Gastrocnemius medialis (tissue), 4 donors: ENCODE data around the gene G6PC3. TPM values are rescaled to one million over a fixed set of nuclear protein-coding genes. Genes with fewer than 3 reads are reported as not detected.

ENCODE experiments used
- ATAC-seq, 2 donors: fragments of 150-250 bp; one replicate each; pipeline ENCODE4 v1.9.1; 2016
- DNase-seq, 2 donors: peaks; one replicate each; pipeline ENCODE4 v3.0.0-alpha.2; 2019
- H3K27ac ChIP-seq, 4 donors: fragments of 200-600 bp; sonication (generic); 1 replicate in 1 of 4; 2 replicates in 3 of 4; pipeline ENCODE4 v1.5.1; 2016 to 2018; ENCODE audit warnings: mild to moderate bottlenecking in 2 of 4, moderate library complexity in 1 of 4
- H3K27me3 ChIP-seq, 3 donors: fragments of 200-600 bp; sonication (generic) in 2 of 3; 1 replicate in 1 of 3; 2 replicates in 2 of 3; pipeline versions ENCODE4 v1.5.1 to v1.6.0; 2016 to 2019; ENCODE audit warnings: mild to moderate bottlenecking in 1 of 3, moderate library complexity in 1 of 3
- H3K36me3 ChIP-seq, 2 donors: fragments of 200-600 bp; sonication (generic) in 1 of 2; one replicate each; pipeline ENCODE4 v1.5.1; 2017 to 2018
- H3K4me1 ChIP-seq, 2 donors: fragments of 200-600 bp; sonication (generic) in 1 of 2; one replicate each; pipeline ENCODE4 v1.5.1; 2016 to 2017; ENCODE audit warnings: mild to moderate bottlenecking in 2 of 2
- H3K4me3 ChIP-seq, 4 donors: fragments of 200-600 bp; sonication (generic) in 3 of 4; 1 replicate in 1 of 4; 2 replicates in 3 of 4; pipeline ENCODE4 v1.5.1; 2016 to 2019; ENCODE audit warnings: mild to moderate bottlenecking in 2 of 4
- H3K9me3 ChIP-seq, 3 donors: fragments of 200-600 bp; sonication (generic) in 2 of 3; 1 replicate in 1 of 3; 2 replicates in 2 of 3; pipeline ENCODE4 v1.5.1; 2016 to 2019
- CTCF ChIP-seq, 5 experiments: fragments of 450-650 bp in 3 of 5; fragments of 200-600 bp in 2 of 5; sonication (generic) in 2 of 5; IDR thresholded peaks in 4 of 5; conservative IDR thresholded peaks in 1 of 5; 1 replicate in 4 of 5; 2 replicates in 1 of 5; pipeline ENCODE4 v1.5.1; 2016 to 2019; ENCODE audit warnings: antibody characterized with exemption in 5 of 5, mild to moderate bottlenecking in 3 of 5, moderate library complexity in 3 of 5
- POLR2A ChIP-seq, 2 donors: fragments of 450-650 bp; IDR thresholded peaks; one replicate each; pipeline ENCODE4 v1.6.1; 2017; ENCODE audit warnings: antibody characterized with exemption in 2 of 2, mild to moderate bottlenecking in 2 of 2, moderate library complexity in 2 of 2
- in situ Hi-C, 4 donors: fragments of 200-750 bp; cut with MboI; loops; one replicate each; pipeline versions ENCODE4 v1.15.0 to v1.8.0; 2017; ENCODE audit warnings: low sequenced_read_pairs in 4 of 4
- intact Hi-C: fragments of 100-400 bp; cut with DNase I; formaldehyde crosslinking; loops from one replicate; pipeline ENCODE4 v1.15.1; 2023; ENCODE audit warnings: low total_unique reads
- total RNA-seq, 4 donors: library from RNA; depleted of rRNA; stranded (reverse); fragments of >200 nt; gene quantifications; one replicate each; pipeline versions ENCODE4 v1.1.0 to v1.2.3, GENCODE V29; 2016

The G6PC3 gene
- total RNA-seq, 4 donors from 2014 or later = 30.5 to 40.5 (median 36.4) TPM

- H3K27ac ChIP-seq = peak overlapping the region; percentile 90 to 96 (median 94)
- H3K9me3 ChIP-seq = no peaks in the 10 kb centered on the region
- peak overlapping the region; percentile 79 to 94 (median 91) for H3K4me3 ChIP-seq
- TF ChIP-seq POLR2A (IDR thresholded peaks at IDR 0.05) (no peak), CTCF (IDR thresholded peaks at IDR 0.05 in 4 of 5, conservative IDR thresholded peaks at IDR 0.05 in 1 of 5) (no peak)
- in situ Hi-C loops = no loop called here
- ATAC-seq = no peak
- H3K27me3 ChIP-seq = no peaks in the 10 kb centered on the region
- H3K36me3 ChIP-seq = peaks cover 0 to 8% of the 10 kb centered on the region in 2 donors
- peaks cover 33 to 45% of the 10 kb centered on the region in 2 donors for H3K4me1 ChIP-seq
- intact Hi-C loops = loop anchor here (2.0 to 5.0 kb wide), 3 partner anchors 40 to 116 kb away; partner anchors contain the start of genes TMEM101 and TMUB2
- no peak for DNase-seq
Measured at GRCh38 chr17:44071198-44071520, 624 bp downstream of the G6PC3 start.

- Histone ChIP-seq H3K4me1 (peaks cover 32 to 44% of the 10 kb centered on the region in 2 donors), H3K36me3 (peaks cover 0 to 15% of the 10 kb centered on the region in 2 donors), H3K4me3 (peak overlapping the region; percentile 79 to 94 (median 91)), H3K27ac (peak overlapping the region; percentile 90 to 96 (median 94)), H3K9me3 (no peaks in the 10 kb centered on the region), H3K27me3 (no peaks in the 10 kb centered on the region)
- in situ Hi-C loops = no loop called here
- ATAC-seq (no peak), DNase-seq (no peak)
- TF ChIP-seq POLR2A (IDR thresholded peaks at IDR 0.05) = no peak
- no peak for TF ChIP-seq CTCF (IDR thresholded peaks at IDR 0.05 in 4 of 5, conservative IDR thresholded peaks at IDR 0.05 in 1 of 5)
- intact Hi-C loops = loop anchor here (2.0 to 5.0 kb wide), 3 partner anchors 39 to 116 kb away; partner anchors contain the start of genes TMEM101 and TMUB2
Measured at GRCh38 chr17:44071772-44072171, 1.2 kb downstream of the G6PC3 start.

GRCh38 chr17:44074231-44074910 lies 3.8 kb downstream of the G6PC3 start:
- in situ Hi-C loops (no loop called here), intact Hi-C loops (loop anchor here (5.0 kb wide), 1 partner anchor 113 kb away; the partner anchor contains the start of gene TMUB2)
- no peaks in the 10 kb centered on the region for H3K27me3 ChIP-seq
- H3K9me3 ChIP-seq = no peaks in the 10 kb centered on the region
- H3K36me3 ChIP-seq = peaks cover 0 to 40% of the 10 kb centered on the region in 2 donors
- DNase-seq (peak in 1 of 2 donors; percentile 46), ATAC-seq (peak in 1 of 2 donors; percentile 25)
- no peak overlapping the region for H3K4me3 ChIP-seq
- H3K4me1 ChIP-seq = peaks cover 27 to 35% of the 10 kb centered on the region in 2 donors
- TF ChIP-seq CTCF (IDR thresholded peaks at IDR 0.05 in 4 of 5, conservative IDR thresholded peaks at IDR 0.05 in 1 of 5) (no peak), POLR2A (IDR thresholded peaks at IDR 0.05) (no peak)
- peak overlapping the region; percentile 62 to 96 (median 68) for H3K27ac ChIP-seq

GRCh38 chr17:44074911-44075285 lies 4.4 kb downstream of the G6PC3 start:
- in situ Hi-C loops (no loop called here), intact Hi-C loops (loop anchor here (5.0 kb wide), 1 partner anchor 112 kb away; the partner anchor contains the start of gene TMUB2)
- Histone ChIP-seq H3K27me3 (no peaks in the 10 kb centered on the region), H3K4me1 (peaks cover 27 to 33% of the 10 kb centered on the region in 2 donors), H3K36me3 (peaks cover 0 to 44% of the 10 kb centered on the region in 2 donors), H3K27ac (peak overlapping the region; percentile 62 to 96 (median 68)), H3K9me3 (no peaks in the 10 kb centered on the region), H3K4me3 (no peak overlapping the region)
- DNase-seq (no peak), ATAC-seq (no peak)
- TF ChIP-seq POLR2A (IDR thresholded peaks at IDR 0.05) (no peak), CTCF (IDR thresholded peaks at IDR 0.05 in 4 of 5, conservative IDR thresholded peaks at IDR 0.05 in 1 of 5) (no peak)
